Measurements from ENCODE around the gene IQCE. TPM values are rescaled to one million over a fixed set of nuclear protein-coding genes. Genes with fewer than 3 reads are reported as not detected.

Gene IQCE
- total RNA-seq, 1 donor from 2014 or later, result 12.0 TPM

DNA sequence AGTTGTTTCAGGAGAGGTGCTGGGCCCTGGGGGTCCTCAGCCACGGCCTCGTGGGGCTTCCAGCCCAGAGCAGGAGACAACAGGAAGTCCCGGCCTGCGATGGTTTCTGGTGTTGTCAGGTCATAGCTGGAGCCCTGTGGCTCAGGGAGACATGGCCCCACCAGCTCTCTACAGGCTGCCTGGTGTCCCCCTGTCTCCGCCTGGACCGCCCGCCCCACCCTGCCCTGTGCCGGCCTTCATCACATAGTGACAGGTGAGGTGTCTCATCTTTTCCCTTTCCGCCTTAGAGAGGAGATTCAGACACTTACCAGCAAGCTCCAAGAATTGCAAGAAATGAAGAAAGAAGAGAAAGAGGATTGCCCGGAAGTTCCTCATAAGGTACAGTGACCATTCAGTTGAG, 35.8 kb downstream of the IQCE start:
- TF ChIP-seq, protein P1, sequence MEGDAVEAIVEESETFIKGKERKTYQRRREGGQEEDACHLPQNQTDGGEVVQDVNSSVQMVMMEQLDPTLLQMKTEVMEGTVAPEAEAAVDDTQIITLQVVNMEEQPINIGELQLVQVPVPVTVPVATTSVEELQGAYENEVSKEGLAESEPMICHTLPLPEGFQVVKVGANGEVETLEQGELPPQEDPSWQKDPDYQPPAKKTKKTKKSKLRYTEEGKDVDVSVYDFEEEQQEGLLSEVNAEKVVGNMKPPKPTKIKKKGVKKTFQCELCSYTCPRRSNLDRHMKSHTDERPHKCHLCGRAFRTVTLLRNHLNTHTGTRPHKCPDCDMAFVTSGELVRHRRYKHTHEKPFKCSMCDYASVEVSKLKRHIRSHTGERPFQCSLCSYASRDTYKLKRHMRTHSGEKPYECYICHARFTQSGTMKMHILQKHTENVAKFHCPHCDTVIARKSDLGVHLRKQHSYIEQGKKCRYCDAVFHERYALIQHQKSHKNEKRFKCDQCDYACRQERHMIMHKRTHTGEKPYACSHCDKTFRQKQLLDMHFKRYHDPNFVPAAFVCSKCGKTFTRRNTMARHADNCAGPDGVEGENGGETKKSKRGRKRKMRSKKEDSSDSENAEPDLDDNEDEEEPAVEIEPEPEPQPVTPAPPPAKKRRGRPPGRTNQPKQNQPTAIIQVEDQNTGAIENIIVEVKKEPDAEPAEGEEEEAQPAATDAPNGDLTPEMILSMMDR (IDR thresholded peaks at IDR 0.05; ENCODE audit: partially characterized antibody, unreplicated experiment), result no peak
- DNase-seq, result no peak
- Mint-ChIP-seq H3K4me1 (ENCODE audit: low read depth, unreplicated experiment) (peaks cover 7% of the 10 kb centered on the region), H3K27ac (ENCODE audit: unreplicated experiment) (no peak overlapping the region), H3K4me3 (ENCODE audit: unreplicated experiment) (no peak overlapping the region), H3K27me3 (ENCODE audit: unreplicated experiment) (peaks cover 4% of the 10 kb centered on the region), H3K36me3 (ENCODE audit: unreplicated experiment) (peaks cover 4% of the 10 kb centered on the region), H3K9me3 (ENCODE audit: unreplicated experiment) (peaks cover 4% of the 10 kb centered on the region)

DNA sequence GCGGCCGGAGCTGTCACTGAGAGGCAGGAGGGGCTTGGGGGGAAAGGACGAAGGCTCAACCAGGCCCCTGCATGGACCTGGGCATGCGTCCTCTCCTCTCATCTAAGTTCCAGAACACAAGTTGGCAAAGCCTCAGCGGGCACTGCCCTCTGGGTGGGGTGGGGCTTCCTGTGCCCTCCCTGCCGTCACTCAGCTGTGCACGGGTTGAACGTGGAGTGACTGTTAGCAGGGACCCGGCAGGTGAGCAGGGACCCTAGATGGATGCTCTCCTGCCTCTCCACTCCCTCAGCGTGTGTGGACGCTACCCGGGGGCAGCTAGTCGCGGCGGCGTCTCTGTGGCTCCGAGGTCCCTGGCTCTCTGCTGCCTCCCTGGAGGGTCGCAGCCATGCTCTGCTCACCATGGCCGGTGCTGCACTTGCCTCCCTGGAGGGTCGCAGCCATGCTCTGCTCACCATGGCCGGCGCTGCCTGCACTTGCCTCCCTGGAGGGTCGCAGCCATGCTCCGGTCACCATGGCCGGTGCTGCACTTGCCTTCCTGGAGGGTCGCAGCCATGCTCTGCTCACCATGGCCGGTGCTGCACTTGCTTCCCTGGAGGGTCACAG, 36.6 kb downstream of the IQCE start:
- Mint-ChIP-seq H3K27me3 (ENCODE audit: unreplicated experiment) (peaks cover 4% of the 10 kb centered on the region), H3K36me3 (ENCODE audit: unreplicated experiment) (peaks cover 4% of the 10 kb centered on the region)

DNA sequence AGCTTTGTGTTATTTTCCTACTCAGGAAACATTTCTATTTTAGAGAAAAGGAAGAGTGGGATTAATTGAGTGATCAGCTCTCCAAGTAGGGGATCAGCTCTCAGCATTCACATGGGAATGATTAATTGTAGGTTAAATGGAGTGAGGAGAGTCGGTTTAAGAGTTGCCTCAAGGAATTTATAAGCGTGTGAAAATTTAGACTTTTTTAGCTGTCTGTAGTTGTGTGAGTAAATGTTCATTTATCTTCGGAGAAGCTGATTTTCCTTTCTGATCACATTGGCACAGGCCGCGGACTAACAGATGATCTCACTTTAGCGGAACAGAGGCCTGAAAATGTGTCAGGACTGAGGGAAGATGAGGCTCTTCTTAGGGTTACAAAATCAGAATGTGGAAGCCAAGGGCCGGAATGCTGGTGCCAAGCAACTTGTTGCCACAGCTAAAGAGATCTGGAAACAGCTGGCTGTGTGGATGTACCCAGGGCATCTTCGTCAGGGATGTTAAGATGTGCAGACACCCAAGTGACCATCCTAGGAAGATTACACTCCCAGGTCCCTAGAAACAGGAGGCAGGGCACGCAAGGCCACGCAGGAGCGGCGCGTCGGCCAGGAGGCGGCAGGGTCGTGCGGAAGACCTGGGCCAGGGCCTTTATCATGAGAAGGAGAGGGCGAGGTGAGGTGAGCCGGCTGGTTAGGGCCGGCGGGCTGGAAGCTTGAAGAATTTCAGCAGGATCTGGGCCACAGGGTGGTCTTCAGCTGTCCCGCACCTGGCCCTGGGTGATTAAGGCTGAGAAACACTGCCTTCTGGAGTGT, 37.9 kb downstream of the IQCE start:
- Mint-ChIP-seq H3K4me1 (ENCODE audit: low read depth, unreplicated experiment) (peaks cover 4% of the 10 kb centered on the region), H3K27me3 (ENCODE audit: unreplicated experiment) (peaks cover 4% of the 10 kb centered on the region), H3K4me3 (ENCODE audit: unreplicated experiment) (no peak overlapping the region), H3K27ac (ENCODE audit: unreplicated experiment) (no peak overlapping the region), H3K9me3 (ENCODE audit: unreplicated experiment) (peaks cover 4% of the 10 kb centered on the region), H3K36me3 (ENCODE audit: unreplicated experiment) (peaks cover 4% of the 10 kb centered on the region)
- no peak for DNase-seq
- TF ChIP-seq, protein P1 (IDR thresholded peaks at IDR 0.05; ENCODE audit: partially characterized antibody, unreplicated experiment), result no peak

More for the DNA sequence above, 36.6 kb downstream of the IQCE start:
- H3K27ac Mint-ChIP-seq (ENCODE audit: unreplicated experiment), result no peak overlapping the region
- peaks cover 4% of the 10 kb centered on the region for H3K4me1 Mint-ChIP-seq (ENCODE audit: low read depth, unreplicated experiment)
- peaks cover 4% of the 10 kb centered on the region for H3K9me3 Mint-ChIP-seq (ENCODE audit: unreplicated experiment)
- DNase-seq, result no peak
- H3K4me3 Mint-ChIP-seq (ENCODE audit: unreplicated experiment), result no peak overlapping the region
- TF ChIP-seq, protein P1 (IDR thresholded peaks at IDR 0.05; ENCODE audit: partially characterized antibody, unreplicated experiment), result no peak

DNA sequence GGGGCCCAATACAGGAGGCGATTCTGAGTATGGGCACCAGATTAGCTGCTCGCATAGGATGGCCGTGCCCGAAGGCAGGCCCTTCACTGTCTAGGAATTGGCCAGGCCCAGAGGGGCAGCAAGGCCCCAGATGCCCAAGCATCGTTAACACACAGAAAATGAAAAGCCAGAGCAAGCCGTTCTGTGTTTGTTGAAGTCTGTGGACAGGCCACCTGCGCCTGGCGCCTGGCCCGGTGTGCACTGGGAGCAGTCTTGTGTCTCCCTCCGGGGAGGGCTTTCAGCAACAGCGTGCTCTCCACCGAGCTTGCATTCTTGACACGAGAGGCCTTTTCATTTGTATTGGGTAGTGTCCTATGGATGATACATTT, 38.5 kb downstream of the IQCE start:
- DNase-seq, result no peak
- no peak overlapping the region for H3K27ac Mint-ChIP-seq (ENCODE audit: unreplicated experiment)
- H3K36me3 Mint-ChIP-seq (ENCODE audit: unreplicated experiment), result peaks cover 4% of the 10 kb centered on the region
- peaks cover 2% of the 10 kb centered on the region for H3K9me3 Mint-ChIP-seq (ENCODE audit: unreplicated experiment)
- H3K4me1 Mint-ChIP-seq (ENCODE audit: low read depth, unreplicated experiment), result peaks cover 4% of the 10 kb centered on the region
- H3K27me3 Mint-ChIP-seq (ENCODE audit: unreplicated experiment), result peaks cover 4% of the 10 kb centered on the region
- TF ChIP-seq, protein P1 (IDR thresholded peaks at IDR 0.05; ENCODE audit: partially characterized antibody, unreplicated experiment), result no peak
- H3K4me3 Mint-ChIP-seq (ENCODE audit: unreplicated experiment), result no peak overlapping the region

Measured in glutamatergic neuron (in vitro differentiated cells).